ENCODE measurements around the gene CDH7.

GRCh38 chr18:65706646-65707045, 44.2 kb upstream of the CDH7 start:
- no peak for TF ChIP-seq CTCF (IDR thresholded peaks at IDR 0.05)
- no peak for TF ChIP-seq POLR2A (IDR thresholded peaks at IDR 0.05)
